ENCODE results near the gene LTA4H. TPM values are rescaled to one million over a fixed set of nuclear protein-coding genes. Genes with fewer than 3 reads are reported as not detected.

The LTA4H gene
- total RNA-seq, 1 donor from 2014 or later = 85.5 TPM

DNA sequence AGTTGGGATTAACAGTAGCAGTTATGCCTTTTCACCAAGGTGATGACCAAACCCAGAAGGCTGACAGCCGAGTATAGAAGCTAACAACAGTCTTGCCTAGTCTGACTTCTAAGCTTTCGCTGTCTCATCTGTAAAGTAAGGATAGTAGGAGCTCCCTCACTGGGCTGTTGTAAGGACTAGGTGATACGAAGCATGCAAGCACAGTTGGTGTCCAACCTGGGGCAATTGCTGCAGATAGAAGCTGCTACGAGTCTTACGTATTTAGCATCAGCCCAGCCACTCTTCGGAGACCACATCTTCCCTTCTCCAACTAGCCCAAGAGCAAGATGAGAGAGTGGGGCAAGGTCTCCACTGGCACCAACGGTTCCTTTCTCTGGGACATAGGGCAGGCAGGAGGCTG is 45.3 kb downstream of the LTA4H start:
- Mint-ChIP-seq H3K36me3 (ENCODE audit: low read depth) (no peaks in the 10 kb centered on the region), H3K27me3 (ENCODE audit: low read depth) (peaks cover 7% of the 10 kb centered on the region), H3K4me1 (peaks cover 6% of the 10 kb centered on the region), H3K27ac (ENCODE audit: unreplicated experiment) (no peak overlapping the region), H3K4me3 (no peak overlapping the region), H3K9me3 (no peaks in the 10 kb centered on the region)
- TF ChIP-seq CTCF (conservative IDR thresholded peaks at IDR 0.05) = no peak
- DNase-seq (ENCODE audit: low read depth, low spot score) = no peak

GRCh38 chr12:95989504-95990123 is 45.8 kb downstream of the LTA4H start:
- Mint-ChIP-seq H3K27ac (ENCODE audit: unreplicated experiment) (no peak overlapping the region), H3K27me3 (ENCODE audit: low read depth) (peaks cover 7% of the 10 kb centered on the region), H3K4me1 (peaks cover 6% of the 10 kb centered on the region), H3K9me3 (no peaks in the 10 kb centered on the region), H3K4me3 (no peak overlapping the region), H3K36me3 (ENCODE audit: low read depth) (no peaks in the 10 kb centered on the region)
- TF ChIP-seq CTCF (conservative IDR thresholded peaks at IDR 0.05) = no peak
- no peak for DNase-seq (ENCODE audit: low read depth, low spot score)

DNA sequence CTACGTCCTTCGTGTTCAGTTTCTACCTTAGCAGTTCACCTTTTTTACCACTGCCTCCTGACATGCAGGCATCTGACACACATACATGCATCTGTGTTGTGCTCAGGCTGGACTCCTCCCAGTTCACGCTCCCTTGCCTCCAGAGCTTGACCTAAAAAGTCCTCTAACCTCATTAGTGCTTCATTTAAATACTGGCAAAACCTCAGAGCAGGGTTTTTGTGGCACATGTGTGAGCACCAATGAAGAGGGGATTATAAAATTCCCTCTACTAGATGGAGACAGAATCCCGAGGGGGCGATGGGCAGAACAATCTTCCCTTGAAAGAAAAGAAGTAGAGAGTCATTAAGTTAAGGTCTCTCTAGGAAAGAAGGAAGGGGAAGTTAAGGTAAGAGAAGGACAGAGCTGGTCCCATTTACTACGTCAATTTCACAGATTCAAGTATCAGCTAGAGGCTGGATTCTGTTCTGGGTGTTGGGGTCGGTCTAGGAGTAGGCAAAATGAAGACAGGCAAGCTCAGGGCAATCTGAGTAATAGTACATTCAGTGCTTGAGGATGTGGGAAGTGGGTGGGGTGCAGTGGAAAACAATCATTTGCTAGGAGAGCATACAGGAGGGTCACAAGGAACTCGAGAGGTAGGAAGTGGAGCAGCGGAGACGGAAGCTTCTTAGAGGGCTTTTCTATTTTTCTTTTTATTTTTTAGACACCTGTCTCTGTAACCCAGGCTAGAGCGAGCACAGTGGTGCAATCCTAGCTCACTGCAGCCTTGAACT is 46.7 kb downstream of the LTA4H start:
- Mint-ChIP-seq H3K36me3 (ENCODE audit: low read depth) (no peaks in the 10 kb centered on the region), H3K4me3 (no peak overlapping the region), H3K27ac (ENCODE audit: unreplicated experiment) (no peak overlapping the region), H3K4me1 (peaks cover 6% of the 10 kb centered on the region), H3K9me3 (no peaks in the 10 kb centered on the region), H3K27me3 (ENCODE audit: low read depth) (peaks cover 7% of the 10 kb centered on the region)
- DNase-seq (ENCODE audit: low read depth, low spot score) = no peak
- no peak for TF ChIP-seq CTCF (conservative IDR thresholded peaks at IDR 0.05)

DNA sequence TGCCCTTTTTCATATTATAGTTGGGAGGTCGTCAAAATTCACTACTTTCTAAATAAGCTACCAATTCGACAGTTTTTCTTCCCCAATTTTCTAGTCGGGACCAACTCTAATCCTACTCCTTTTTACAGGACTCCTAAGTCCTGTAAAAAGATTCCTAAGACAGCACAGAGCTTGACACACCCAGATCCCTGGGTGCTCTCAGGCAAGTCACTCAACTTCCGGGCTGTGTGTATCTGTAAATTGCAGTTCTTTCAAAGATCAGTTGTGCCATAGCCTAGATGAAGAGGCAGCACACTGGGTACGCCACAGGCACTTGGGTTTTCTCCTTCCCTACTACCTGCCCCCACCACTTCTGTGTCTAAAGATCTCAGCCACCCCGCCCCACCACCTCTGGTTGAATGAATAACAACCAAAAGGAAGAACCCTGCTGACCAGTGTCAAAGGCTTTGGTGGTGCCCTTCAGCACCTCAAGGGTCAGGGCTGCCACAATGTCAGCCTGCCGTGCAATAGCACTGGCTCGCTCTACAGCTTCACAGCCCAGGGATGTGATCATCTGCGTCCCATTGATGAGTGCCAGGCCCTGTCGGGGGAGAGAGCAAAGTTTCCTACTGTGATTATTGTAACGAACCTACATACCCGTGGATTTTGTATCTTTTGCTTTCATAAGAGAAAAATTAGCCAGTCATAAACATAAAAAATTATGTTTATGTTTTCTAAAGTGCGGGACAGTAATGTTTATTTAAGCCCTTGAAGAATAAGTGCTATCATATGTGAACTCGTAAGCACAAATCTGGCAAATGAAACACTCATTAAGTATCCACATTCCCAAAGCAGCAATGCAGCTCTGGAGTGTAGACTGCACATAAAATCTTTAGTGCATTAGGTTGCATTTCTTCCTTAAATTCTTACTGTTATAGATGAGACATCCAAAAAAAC is 48.5 kb downstream of the LTA4H start:
- Mint-ChIP-seq H3K27me3 (ENCODE audit: low read depth) (peaks cover 7% of the 10 kb centered on the region), H3K36me3 (ENCODE audit: low read depth) (no peaks in the 10 kb centered on the region), H3K27ac (ENCODE audit: unreplicated experiment) (no peak overlapping the region), H3K4me1 (peaks cover 6% of the 10 kb centered on the region), H3K9me3 (no peaks in the 10 kb centered on the region), H3K4me3 (no peak overlapping the region)
- no peak for DNase-seq (ENCODE audit: low read depth, low spot score)
- TF ChIP-seq CTCF (conservative IDR thresholded peaks at IDR 0.05) = no peak

- H3K4me1 Mint-ChIP-seq = peaks cover 6% of the 10 kb centered on the region
- no peak for DNase-seq (ENCODE audit: low read depth, low spot score)
- no peak overlapping the region for H3K4me3 Mint-ChIP-seq
- H3K36me3 Mint-ChIP-seq (ENCODE audit: low read depth) = no peaks in the 10 kb centered on the region
- H3K27me3 Mint-ChIP-seq (ENCODE audit: low read depth) = peaks cover 4% of the 10 kb centered on the region
- H3K27ac Mint-ChIP-seq (ENCODE audit: unreplicated experiment) = no peak overlapping the region
- TF ChIP-seq CTCF (conservative IDR thresholded peaks at IDR 0.05) = no peak
- no peaks in the 10 kb centered on the region for H3K9me3 Mint-ChIP-seq
Measured at GRCh38 chr12:95984682-95985081, 50.7 kb downstream of the LTA4H start.
